ENCODE measurements around the gene STIM2. TPM values are rescaled to one million over a fixed set of nuclear protein-coding genes. Genes with fewer than 3 reads are reported as not detected.

The STIM2 gene
- total and polyA plus RNA-seq, 10 of the 15 experiments (the other 5 are each of a cell fraction or from before 2014, with no cell fraction given): 4.7 to 41.5 (median 16.9) TPM

DNA sequence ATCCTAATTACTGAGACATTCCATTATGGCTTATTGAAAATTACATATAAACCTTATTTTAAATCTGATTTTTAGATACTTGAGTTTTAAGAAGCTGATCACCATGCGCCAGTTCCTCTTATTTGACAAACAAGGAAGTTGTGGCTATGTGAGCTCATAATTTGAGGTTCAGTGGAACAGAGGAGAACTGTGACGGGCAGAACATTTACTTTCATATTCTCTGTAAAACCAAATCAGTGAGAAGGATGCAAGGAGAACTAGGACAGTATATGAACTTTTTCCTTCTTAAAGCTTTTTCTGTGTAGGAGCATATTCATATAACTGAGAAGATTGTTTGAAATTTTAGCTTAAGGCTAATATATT is 25.3 kb downstream of the STIM2 start (continued):
- TF ChIP-seq NR2F1 (conservative IDR thresholded peaks at IDR 0.05): no peak
- no peak for TF ChIP-seq GATAD2B (conservative IDR thresholded peaks at IDR 0.05; ENCODE audit: low read depth)
- TF ChIP-seq CEBPB (IDR thresholded peaks at IDR 0.05; ENCODE audit: borderline replicate concordance in 1 of 2, low read depth in 2 of 2, low read length in 2 of 2): no peak
- no peak for TF ChIP-seq ASH2L (IDR thresholded peaks at IDR 0.05; ENCODE audit: borderline replicate concordance, low read depth)
- no peak for TF ChIP-seq CBX3 (IDR thresholded peaks at IDR 0.05; ENCODE audit: borderline replicate concordance, low read depth)
- TF ChIP-seq BCLAF1 (IDR thresholded peaks at IDR 0.05): no peak
- TF ChIP-seq NKRF (conservative IDR thresholded peaks at IDR 0.05): no peak
- peak; percentile 85 for TF ChIP-seq CREB1 (IDR thresholded peaks at IDR 0.05; ENCODE audit: low read depth)
- no peak for TF ChIP-seq BRCA1 (IDR thresholded peaks at IDR 0.05; ENCODE audit: low read depth, low read length)
- TF ChIP-seq, protein P1, sequence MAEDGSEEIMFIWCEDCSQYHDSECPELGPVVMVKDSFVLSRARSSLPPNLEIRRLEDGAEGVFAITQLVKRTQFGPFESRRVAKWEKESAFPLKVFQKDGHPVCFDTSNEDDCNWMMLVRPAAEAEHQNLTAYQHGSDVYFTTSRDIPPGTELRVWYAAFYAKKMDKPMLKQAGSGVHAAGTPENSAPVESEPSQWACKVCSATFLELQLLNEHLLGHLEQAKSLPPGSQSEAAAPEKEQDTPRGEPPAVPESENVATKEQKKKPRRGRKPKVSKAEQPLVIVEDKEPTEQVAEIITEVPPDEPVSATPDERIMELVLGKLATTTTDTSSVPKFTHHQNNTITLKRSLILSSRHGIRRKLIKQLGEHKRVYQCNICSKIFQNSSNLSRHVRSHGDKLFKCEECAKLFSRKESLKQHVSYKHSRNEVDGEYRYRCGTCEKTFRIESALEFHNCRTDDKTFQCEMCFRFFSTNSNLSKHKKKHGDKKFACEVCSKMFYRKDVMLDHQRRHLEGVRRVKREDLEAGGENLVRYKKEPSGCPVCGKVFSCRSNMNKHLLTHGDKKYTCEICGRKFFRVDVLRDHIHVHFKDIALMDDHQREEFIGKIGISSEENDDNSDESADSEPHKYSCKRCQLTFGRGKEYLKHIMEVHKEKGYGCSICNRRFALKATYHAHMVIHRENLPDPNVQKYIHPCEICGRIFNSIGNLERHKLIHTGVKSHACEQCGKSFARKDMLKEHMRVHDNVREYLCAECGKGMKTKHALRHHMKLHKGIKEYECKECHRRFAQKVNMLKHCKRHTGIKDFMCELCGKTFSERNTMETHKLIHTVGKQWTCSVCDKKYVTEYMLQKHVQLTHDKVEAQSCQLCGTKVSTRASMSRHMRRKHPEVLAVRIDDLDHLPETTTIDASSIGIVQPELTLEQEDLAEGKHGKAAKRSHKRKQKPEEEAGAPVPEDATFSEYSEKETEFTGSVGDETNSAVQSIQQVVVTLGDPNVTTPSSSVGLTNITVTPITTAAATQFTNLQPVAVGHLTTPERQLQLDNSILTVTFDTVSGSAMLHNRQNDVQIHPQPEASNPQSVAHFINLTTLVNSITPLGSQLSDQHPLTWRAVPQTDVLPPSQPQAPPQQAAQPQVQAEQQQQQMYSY (CRISPR knock-in tag; IDR thresholded peaks at IDR 0.05): no peak
- TF ChIP-seq RBBP5 (conservative IDR thresholded peaks at IDR 0.05): no peak
- TF ChIP-seq USF2 (IDR thresholded peaks at IDR 0.05; ENCODE audit: borderline replicate concordance, low read depth, low read length): no peak
- no peak for TF ChIP-seq CHD1 (IDR thresholded peaks at IDR 0.05; ENCODE audit: low read depth, low read length)
- TF ChIP-seq HDAC6 (IDR thresholded peaks at IDR 0.05; ENCODE audit: unreplicated experiment): no peak
- TF ChIP-seq, protein P2, sequence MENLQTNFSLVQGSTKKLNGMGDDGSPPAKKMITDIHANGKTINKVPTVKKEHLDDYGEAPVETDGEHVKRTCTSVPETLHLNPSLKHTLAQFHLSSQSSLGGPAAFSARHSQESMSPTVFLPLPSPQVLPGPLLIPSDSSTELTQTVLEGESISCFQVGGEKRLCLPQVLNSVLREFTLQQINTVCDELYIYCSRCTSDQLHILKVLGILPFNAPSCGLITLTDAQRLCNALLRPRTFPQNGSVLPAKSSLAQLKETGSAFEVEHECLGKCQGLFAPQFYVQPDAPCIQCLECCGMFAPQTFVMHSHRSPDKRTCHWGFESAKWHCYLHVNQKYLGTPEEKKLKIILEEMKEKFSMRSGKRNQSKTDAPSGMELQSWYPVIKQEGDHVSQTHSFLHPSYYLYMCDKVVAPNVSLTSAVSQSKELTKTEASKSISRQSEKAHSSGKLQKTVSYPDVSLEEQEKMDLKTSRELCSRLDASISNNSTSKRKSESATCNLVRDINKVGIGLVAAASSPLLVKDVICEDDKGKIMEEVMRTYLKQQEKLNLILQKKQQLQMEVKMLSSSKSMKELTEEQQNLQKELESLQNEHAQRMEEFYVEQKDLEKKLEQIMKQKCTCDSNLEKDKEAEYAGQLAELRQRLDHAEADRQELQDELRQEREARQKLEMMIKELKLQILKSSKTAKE (IDR thresholded peaks at IDR 0.05; ENCODE audit: low read depth, poor library complexity, severe bottlenecking): no peak
- TF ChIP-seq SMC3 (IDR thresholded peaks at IDR 0.05; ENCODE audit: borderline replicate concordance, low read length): 0 out of 2 replicates have a peak, but pooled peaks have one; percentile 17
- TF ChIP-seq RCOR1 (conservative IDR thresholded peaks at IDR 0.05; ENCODE audit: low read depth, low read length): no peak
- TF ChIP-seq NFYA (IDR thresholded peaks at IDR 0.05; ENCODE audit: borderline replicate concordance, low read depth, low read length): no peak
- TF ChIP-seq EP300 (IDR thresholded peaks at IDR 0.05; ENCODE audit: borderline replicate concordance in 1 of 2, control insufficient read depth in 1 of 2, low read depth in 2 of 2, low read length in 2 of 2): peak; percentile 29 to 81; a peak in 3 of 4 replicates

Data from GM12878 (cell line).